Urothelium cell line (cell line): ENCODE data around the gene CDH18.
A peak's percentile ranks its signal among the peaks of the same experiment; 100 is the strongest.

Source experiments
- DNase-seq: peaks from one replicate; pipeline ENCODE4 v3.0.0; 2011; ENCODE audit warnings: low spot score, mixed read lengths
- FAIRE-seq: peaks from 2 replicates; lab custom pipeline; 2011; peaks lifted over from hg19 to GRCh38; lab: Jason Lieb, UNC

The CDH18 gene

GRCh38 chr5:19987612-19988361 lies at the start of gene CDH18:
TSS of gene CDH18 (minus strand) at chr5:19988200. CDS start at chr5:19838986, 149,214 bp downstream.
- FAIRE-seq (peak; percentile 46), DNase-seq (peak; percentile 95)

- no peak for FAIRE-seq
- no peak for DNase-seq
Measured at GRCh38 chr5:20034717-20035116, 46.7 kb upstream of the CDH18 start.

- no peak for DNase-seq
- FAIRE-seq, result no peak
Measured at GRCh38 chr5:20033881-20034280, 45.9 kb upstream of the CDH18 start.

GRCh38 chr5:20032896-20033295 lies 44.9 kb upstream of the CDH18 start:
- no peak for FAIRE-seq
- no peak for DNase-seq

GRCh38 chr5:20030125-20030524 lies 42.1 kb upstream of the CDH18 start:
- no peak for FAIRE-seq
- DNase-seq, result no peak

- FAIRE-seq, result no peak
- no peak for DNase-seq
Measured at GRCh38 chr5:20029266-20029665, 41.3 kb upstream of the CDH18 start.

GRCh38 chr5:20028506-20028905 lies 40.5 kb upstream of the CDH18 start:
- no peak for FAIRE-seq
- no peak for DNase-seq

- DNase-seq (no peak), FAIRE-seq (no peak)
Measured at GRCh38 chr5:20023686-20024180, 35.7 kb upstream of the CDH18 start.

GRCh38 chr5:20020247-20020646 lies 32.2 kb upstream of the CDH18 start:
- no peak for DNase-seq

GRCh38 chr5:20017021-20017420 lies 29.0 kb upstream of the CDH18 start:
- FAIRE-seq (no peak), DNase-seq (no peak)

More at GRCh38 chr5:20020247-20020646, 32.2 kb upstream of the CDH18 start:
- no peak for FAIRE-seq

GRCh38 chr5:20000416-20000815 lies 12.4 kb upstream of the CDH18 start:
- FAIRE-seq, result no peak

GRCh38 chr5:19988457-19988856 lies 457 bp upstream of the CDH18 start:
- no peak for FAIRE-seq
- DNase-seq, result no peak

More at GRCh38 chr5:20000416-20000815, 12.4 kb upstream of the CDH18 start:
- DNase-seq, result no peak

GRCh38 chr5:19986806-19987205 lies 1.2 kb downstream of the CDH18 start:
- DNase-seq, result no peak
- no peak for FAIRE-seq

- DNase-seq, result no peak
- no peak for FAIRE-seq
Measured at GRCh38 chr5:19986031-19986619, 1.9 kb downstream of the CDH18 start.

- FAIRE-seq (no peak), DNase-seq (no peak)
Measured at GRCh38 chr5:19978476-19978875, 9.5 kb downstream of the CDH18 start.

GRCh38 chr5:19977099-19977498 lies 10.9 kb downstream of the CDH18 start:
- DNase-seq (no peak), FAIRE-seq (no peak)

- FAIRE-seq (no peak), DNase-seq (no peak)
Measured at GRCh38 chr5:19975795-19976194, 12.2 kb downstream of the CDH18 start.

- FAIRE-seq (no peak), DNase-seq (no peak)
Measured at GRCh38 chr5:19960451-19960850, 27.5 kb downstream of the CDH18 start.

GRCh38 chr5:19959830-19960384 lies 28.1 kb downstream of the CDH18 start:
- no peak for DNase-seq
- FAIRE-seq, result no peak

GRCh38 chr5:19950897-19951296 lies 37.1 kb downstream of the CDH18 start:
- FAIRE-seq (no peak), DNase-seq (no peak)

- no peak for DNase-seq
- no peak for FAIRE-seq
Measured at GRCh38 chr5:19940192-19940591, 47.8 kb downstream of the CDH18 start.

- DNase-seq (no peak), FAIRE-seq (no peak)
Measured at GRCh38 chr5:19930451-19930850, 57.5 kb downstream of the CDH18 start.
